Prostate gland (tissue), 2 donors: ENCODE measurements around the gene GEMIN7.

Source experiments
- POLR2A ChIP-seq: fragments of 450-650 bp; IDR thresholded peaks from one replicate; pipeline ENCODE4 v1.6.1; 2016; ENCODE audit warnings: antibody characterized with exemption, mild to moderate bottlenecking
- POLR2AphosphoS5 ChIP-seq: sonication (generic); formaldehyde crosslinking; IDR thresholded peaks from one replicate; pipeline ENCODE4 v1.6.1; 2017; ENCODE audit warnings: antibody characterized with exemption
- TF ChIP-seq, protein P1 (sequence below), 4 experiments: fragments of 200-600 bp in 2 of 4; fragments of 450-650 bp in 2 of 4; sonication (generic) in 2 of 4; IDR thresholded peaks; 1 replicate in 3 of 4; 2 replicates in 1 of 4; pipeline ENCODE4 v1.5.1; 2016 to 2019; ENCODE audit warnings: antibody characterized with exemption in 4 of 4, mild to moderate bottlenecking in 2 of 4, moderate library complexity in 2 of 4

DNA sequence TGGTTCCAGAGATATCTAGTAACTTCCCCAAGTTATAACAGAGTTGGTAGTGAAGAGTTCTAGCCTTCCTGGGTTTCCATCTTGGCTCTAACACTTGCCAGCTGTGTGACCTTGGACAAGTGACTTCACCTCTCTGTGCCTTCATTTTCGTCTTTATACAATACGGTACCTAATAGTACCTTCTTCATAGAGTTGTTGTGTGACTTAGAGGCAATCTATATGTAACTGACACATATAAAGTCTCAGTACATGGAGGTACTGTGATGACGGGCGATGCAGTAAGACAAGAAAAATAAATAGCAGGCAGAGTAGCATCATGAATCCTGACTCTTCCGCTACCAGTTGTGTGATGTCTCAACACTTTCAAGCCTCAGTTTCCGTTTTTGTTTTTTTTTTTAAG, 48.2 kb upstream of the GEMIN7 start:
- TF ChIP-seq, protein P1, sequence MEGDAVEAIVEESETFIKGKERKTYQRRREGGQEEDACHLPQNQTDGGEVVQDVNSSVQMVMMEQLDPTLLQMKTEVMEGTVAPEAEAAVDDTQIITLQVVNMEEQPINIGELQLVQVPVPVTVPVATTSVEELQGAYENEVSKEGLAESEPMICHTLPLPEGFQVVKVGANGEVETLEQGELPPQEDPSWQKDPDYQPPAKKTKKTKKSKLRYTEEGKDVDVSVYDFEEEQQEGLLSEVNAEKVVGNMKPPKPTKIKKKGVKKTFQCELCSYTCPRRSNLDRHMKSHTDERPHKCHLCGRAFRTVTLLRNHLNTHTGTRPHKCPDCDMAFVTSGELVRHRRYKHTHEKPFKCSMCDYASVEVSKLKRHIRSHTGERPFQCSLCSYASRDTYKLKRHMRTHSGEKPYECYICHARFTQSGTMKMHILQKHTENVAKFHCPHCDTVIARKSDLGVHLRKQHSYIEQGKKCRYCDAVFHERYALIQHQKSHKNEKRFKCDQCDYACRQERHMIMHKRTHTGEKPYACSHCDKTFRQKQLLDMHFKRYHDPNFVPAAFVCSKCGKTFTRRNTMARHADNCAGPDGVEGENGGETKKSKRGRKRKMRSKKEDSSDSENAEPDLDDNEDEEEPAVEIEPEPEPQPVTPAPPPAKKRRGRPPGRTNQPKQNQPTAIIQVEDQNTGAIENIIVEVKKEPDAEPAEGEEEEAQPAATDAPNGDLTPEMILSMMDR (IDR thresholded peaks at IDR 0.05): no peak
- TF ChIP-seq POLR2A (no peak), POLR2AphosphoS5 (no peak)
